ENCODE measurements around the gene CSKMT.
"Not testable (repeated sequence)": the region's sequence is repeated elsewhere in the genome, so short reads cannot be mapped to it uniquely, and the experiment has no call there.

Gene CSKMT

GRCh38 chr11:62646825-62647608, 18.1 kb upstream of the CSKMT start:
- peaks cover 0 to 31% (median 24%) of the 10 kb centered on the region in 4 experiments for H3K4me1 ChIP-seq (ENCODE audit: control extremely low read depth in 1 of 4, control insufficient read depth in 4 of 4, insufficient read depth in 4 of 4, low read length in 3 of 4)
- H3K27me3 ChIP-seq (replicated peaks in 2 of 5; ENCODE audit: control insufficient read depth in 4 of 5, insufficient read depth in 5 of 5, low read length in 4 of 5), result no peaks in the 10 kb centered on the region
- ChIA-PET CTCF (interaction anchor here (1.0 to 6.0 kb wide), 7 partner anchors 9 to 139 kb away, joined by 4 to 33 read pairs (median 12); partner anchors contain the start of genes C11orf98, CSKMT, LBHD1 and TUT1), POLR2A (interaction anchor here (0.6 to 3.0 kb wide), 8 partner anchors 9 to 185 kb away, joined by 3 to 23 read pairs (median 4); partner anchors contain the start of genes B3GAT3, C11orf98, CSKMT and TUT1)
- H3K9me3 ChIP-seq (ENCODE audit: control extremely low read depth in 1 of 5, control insufficient read depth in 4 of 5, insufficient read depth in 2 of 5, low read depth in 1 of 5, low read length in 4 of 5), result no peaks in the 10 kb centered on the region
- DNase-seq, result no peak
- peak overlapping the region in 1 of 2 experiments; percentile 97 for H3K27ac ChIP-seq (ENCODE audit: insufficient read depth in 1 of 2, low read depth in 1 of 2, low read length in 2 of 2, poor library complexity in 1 of 2, severe bottlenecking in 2 of 2)
- WGBS (ENCODE audit: insufficient coverage), result 87% methylated on average over 25 of the region's 32 CpGs
- H3K36me3 ChIP-seq (ENCODE audit: control insufficient read depth in 4 of 4, insufficient read depth in 4 of 4, low read length in 3 of 4), result peaks cover 13 to 53% (median 26%) of the 10 kb centered on the region in 4 experiments
- H3K4me3 ChIP-seq (ENCODE audit: control insufficient read depth in 1 of 7, extremely low read depth in 1 of 7, insufficient read depth in 4 of 7, low read depth in 2 of 7, low read length in 6 of 7), result peak overlapping the region in 2 of 7 experiments; percentile 90 to 97

- no peak overlapping the region for H3K27ac ChIP-seq (ENCODE audit: insufficient read depth in 1 of 2, low read depth in 1 of 2, low read length in 2 of 2, poor library complexity in 1 of 2, severe bottlenecking in 2 of 2)
- WGBS (ENCODE audit: insufficient coverage), result 100% methylated on average over 6 of the region's 6 CpGs
- ChIA-PET CTCF (interaction anchor here (1.0 to 6.0 kb wide), 7 partner anchors 8 to 139 kb away, joined by 4 to 33 read pairs (median 4); partner anchors contain the start of genes C11orf98, CSKMT, LBHD1 and UQCC3), POLR2A (interaction anchor here (3.0 kb wide), 1 partner anchor 17 kb away, joined by 23 read pairs; the partner anchor contains the start of genes C11orf98 and CSKMT)
- peaks cover 0 to 36% (median 28%) of the 10 kb centered on the region in 4 experiments for H3K4me1 ChIP-seq (ENCODE audit: control extremely low read depth in 1 of 4, control insufficient read depth in 4 of 4, insufficient read depth in 4 of 4, low read length in 3 of 4)
- H3K4me3 ChIP-seq (ENCODE audit: control insufficient read depth in 1 of 7, extremely low read depth in 1 of 7, insufficient read depth in 4 of 7, low read depth in 2 of 7, low read length in 6 of 7), result no peak overlapping the region
- no peak for DNase-seq
- H3K9me3 ChIP-seq (ENCODE audit: control extremely low read depth in 1 of 5, control insufficient read depth in 4 of 5, insufficient read depth in 2 of 5, low read depth in 1 of 5, low read length in 4 of 5), result no peaks in the 10 kb centered on the region
- peaks cover 11 to 51% (median 26%) of the 10 kb centered on the region in 4 experiments for H3K36me3 ChIP-seq (ENCODE audit: control insufficient read depth in 4 of 4, insufficient read depth in 4 of 4, low read length in 3 of 4)
- no peaks in the 10 kb centered on the region for H3K27me3 ChIP-seq (replicated peaks in 2 of 5; ENCODE audit: control insufficient read depth in 4 of 5, insufficient read depth in 5 of 5, low read length in 4 of 5)
These were observed 17.5 kb upstream of the CSKMT start for GRCh38 chr11:62647609-62648005.

- no peak overlapping the region for H3K27ac ChIP-seq (ENCODE audit: insufficient read depth in 1 of 2, low read depth in 1 of 2, low read length in 2 of 2, poor library complexity in 1 of 2, severe bottlenecking in 2 of 2)
- CTCF ChIA-PET, result interaction anchor here (0.8 to 6.0 kb wide), 9 partner anchors 7 to 61 kb away, joined by 3 to 33 read pairs (median 4); partner anchors contain the start of genes C11orf98, CSKMT, LBHD1 and UQCC3
These were observed 16.7 kb upstream of the CSKMT start for GRCh38 chr11:62648185-62648966.

GRCh38 chr11:62648967-62649364, 16.1 kb upstream of the CSKMT start:
- no peak for DNase-seq
- H3K4me1 ChIP-seq (ENCODE audit: control extremely low read depth in 1 of 4, control insufficient read depth in 4 of 4, insufficient read depth in 4 of 4, low read length in 3 of 4), result peaks cover 0 to 44% (median 33%) of the 10 kb centered on the region in 4 experiments
- no peak overlapping the region for H3K27ac ChIP-seq (ENCODE audit: insufficient read depth in 1 of 2, low read depth in 1 of 2, low read length in 2 of 2, poor library complexity in 1 of 2, severe bottlenecking in 2 of 2)
- POLR2A ChIA-PET, result no interaction called here
- peaks cover 8 to 40% (median 24%) of the 10 kb centered on the region in 4 experiments for H3K36me3 ChIP-seq (ENCODE audit: control insufficient read depth in 4 of 4, insufficient read depth in 4 of 4, low read length in 3 of 4)
- CTCF ChIA-PET, result interaction anchor here (0.8 to 6.0 kb wide), 8 partner anchors 7 to 61 kb away, joined by 3 to 33 read pairs (median 4); partner anchors contain the start of genes C11orf98, CSKMT, LBHD1 and UQCC3
- WGBS (ENCODE audit: insufficient coverage), result 99% methylated on average over 9 of the region's 11 CpGs
- H3K27me3 ChIP-seq (replicated peaks in 2 of 5; ENCODE audit: control insufficient read depth in 4 of 5, insufficient read depth in 5 of 5, low read length in 4 of 5), result no peaks in the 10 kb centered on the region
- H3K4me3 ChIP-seq (ENCODE audit: control insufficient read depth in 1 of 7, extremely low read depth in 1 of 7, insufficient read depth in 4 of 7, low read depth in 2 of 7, low read length in 6 of 7), result no peak overlapping the region
- H3K9me3 ChIP-seq (ENCODE audit: control extremely low read depth in 1 of 5, control insufficient read depth in 4 of 5, insufficient read depth in 2 of 5, low read depth in 1 of 5, low read length in 4 of 5), result no peaks in the 10 kb centered on the region

More at GRCh38 chr11:62648185-62648966, 16.7 kb upstream of the CSKMT start:
- no peaks in the 10 kb centered on the region for H3K9me3 ChIP-seq (ENCODE audit: control extremely low read depth in 1 of 5, control insufficient read depth in 4 of 5, insufficient read depth in 2 of 5, low read depth in 1 of 5, low read length in 4 of 5)
- DNase-seq, result no peak
- no peak overlapping the region for H3K4me3 ChIP-seq (ENCODE audit: control insufficient read depth in 1 of 7, extremely low read depth in 1 of 7, insufficient read depth in 4 of 7, low read depth in 2 of 7, low read length in 6 of 7)
- 95% methylated on average over 23 of the region's 24 CpGs for WGBS (ENCODE audit: insufficient coverage)
- POLR2A ChIA-PET, result interaction anchor here (3.0 kb wide), 1 partner anchor 17 kb away, joined by 23 read pairs; the partner anchor contains the start of genes C11orf98 and CSKMT
- peaks cover 8 to 45% (median 24%) of the 10 kb centered on the region in 4 experiments for H3K36me3 ChIP-seq (ENCODE audit: control insufficient read depth in 4 of 4, insufficient read depth in 4 of 4, low read length in 3 of 4)
- H3K4me1 ChIP-seq (ENCODE audit: control extremely low read depth in 1 of 4, control insufficient read depth in 4 of 4, insufficient read depth in 4 of 4, low read length in 3 of 4), result peaks cover 0 to 40% (median 30%) of the 10 kb centered on the region in 4 experiments
- H3K27me3 ChIP-seq (replicated peaks in 2 of 5; ENCODE audit: control insufficient read depth in 4 of 5, insufficient read depth in 5 of 5, low read length in 4 of 5), result no peaks in the 10 kb centered on the region

- Histone ChIP-seq H3K4me1 (ENCODE audit: control extremely low read depth in 1 of 4, control insufficient read depth in 4 of 4, insufficient read depth in 4 of 4, low read length in 3 of 4) (peaks cover 0 to 41% (median 33%) of the 10 kb centered on the region in 4 experiments), H3K36me3 (ENCODE audit: control insufficient read depth in 4 of 4, insufficient read depth in 4 of 4, low read length in 3 of 4) (peaks cover 7 to 35% (median 22%) of the 10 kb centered on the region in 4 experiments), H3K27me3 (replicated peaks in 2 of 5; ENCODE audit: control insufficient read depth in 4 of 5, insufficient read depth in 5 of 5, low read length in 4 of 5) (no peaks in the 10 kb centered on the region), H3K4me3 (ENCODE audit: control insufficient read depth in 1 of 7, extremely low read depth in 1 of 7, insufficient read depth in 4 of 7, low read depth in 2 of 7, low read length in 6 of 7) (no peak overlapping the region), H3K27ac (ENCODE audit: insufficient read depth in 1 of 2, low read depth in 1 of 2, low read length in 2 of 2, poor library complexity in 1 of 2, severe bottlenecking in 2 of 2) (no peak overlapping the region), H3K9me3 (ENCODE audit: control extremely low read depth in 1 of 5, control insufficient read depth in 4 of 5, insufficient read depth in 2 of 5, low read depth in 1 of 5, low read length in 4 of 5) (no peaks in the 10 kb centered on the region)
- no peak for DNase-seq
- POLR2A ChIA-PET, result interaction anchor here (1.9 kb wide), 1 partner anchor 16 kb away, joined by 6 read pairs; the partner anchor contains the start of genes C11orf98 and CSKMT
- 92% methylated on average over 11 of the region's 11 CpGs for WGBS (ENCODE audit: insufficient coverage)
- CTCF ChIA-PET, result interaction anchor here (0.8 to 6.0 kb wide), 4 partner anchors 19 to 60 kb away, joined by 3 to 33 read pairs (median 5); partner anchors contain the start of genes C11orf98, CSKMT, LBHD1 and UQCC3
These were observed 15.6 kb upstream of the CSKMT start for GRCh38 chr11:62649486-62649885.

- peaks cover 0 to 34% (median 27%) of the 10 kb centered on the region in 4 experiments for H3K4me1 ChIP-seq (ENCODE audit: control extremely low read depth in 1 of 4, control insufficient read depth in 4 of 4, insufficient read depth in 4 of 4, low read length in 3 of 4)
These were observed 14.8 kb upstream of the CSKMT start for GRCh38 chr11:62650283-62650682.

More at GRCh38 chr11:62650283-62650682, 14.8 kb upstream of the CSKMT start:
- not testable (repeated sequence) for H3K9me3 ChIP-seq (ENCODE audit: control extremely low read depth in 1 of 5, control insufficient read depth in 4 of 5, insufficient read depth in 2 of 5, low read depth in 1 of 5, low read length in 4 of 5); DNase-seq; H3K4me3 ChIP-seq (ENCODE audit: control insufficient read depth in 1 of 7, extremely low read depth in 1 of 7, insufficient read depth in 4 of 7, low read depth in 2 of 7, low read length in 6 of 7); H3K27me3 ChIP-seq (replicated peaks in 2 of 5; ENCODE audit: control insufficient read depth in 4 of 5, insufficient read depth in 5 of 5, low read length in 4 of 5); H3K27ac ChIP-seq (ENCODE audit: insufficient read depth in 1 of 2, low read depth in 1 of 2, low read length in 2 of 2, poor library complexity in 1 of 2, severe bottlenecking in 2 of 2)
- H3K36me3 ChIP-seq (ENCODE audit: control insufficient read depth in 4 of 4, insufficient read depth in 4 of 4, low read length in 3 of 4), result peaks cover 6 to 34% (median 21%) of the 10 kb centered on the region in 4 experiments
- 97% methylated on average over 12 of the region's 12 CpGs for WGBS (ENCODE audit: insufficient coverage)
- ChIA-PET POLR2A (interaction anchor here (1.9 kb wide), 1 partner anchor 15 kb away, joined by 6 read pairs; the partner anchor contains the start of genes C11orf98 and CSKMT), CTCF (interaction anchor here (0.7 to 1.0 kb wide), 2 partner anchors 17 to 31 kb away, joined by 3 to 4 read pairs; no protein-coding TSS in a partner anchor)
